ENCODE data around the gene TSPOAP1. TPM values are rescaled to one million over a fixed set of nuclear protein-coding genes. Genes with fewer than 3 reads are reported as not detected.

Gene TSPOAP1
- total RNA-seq, 1 experiment from 2014 or later, result 4.3 TPM

- H3K9ac ChIP-seq (ENCODE audit: low read length), result no peak overlapping the region
- DNase-seq (no peak), ATAC-seq (no peak)
- no TSS peak for BruUV-seq (replicated peaks)
- no peaks in the 10 kb centered on the region for H3K9me2 ChIP-seq (replicated peaks; ENCODE audit: low read length)
- POLR2A ChIA-PET (ENCODE audit: unreplicated experiment), result no interaction called here
- TF ChIP-seq EZH2 (IDR thresholded peaks at IDR 0.05; ENCODE audit: low read length, unreplicated experiment), result no peak
- no peak for TF ChIP-seq EZH2phosphoT487 (IDR thresholded peaks at IDR 0.05; ENCODE audit: borderline replicate concordance, low read length)
- no peak for TF ChIP-seq CTCF (conservative IDR thresholded peaks at IDR 0.05; ENCODE audit: low read depth, low read length)
- no peak overlapping the region for H2AFZ ChIP-seq (ENCODE audit: low read length)
- no peaks in the 10 kb centered on the region for H3K36me3 ChIP-seq (ENCODE audit: low read depth, low read length)
- H3K27me3 ChIP-seq (ENCODE audit: low read length), result peaks cover 80% of the 10 kb centered on the region
- H4K20me1 ChIP-seq (ENCODE audit: low read length), result no peaks in the 10 kb centered on the region
- intact Hi-C loops (cut with micrococcal nuclease), result no loop called here
- H3K4me1 ChIP-seq (ENCODE audit: insufficient read depth, low read length), result no peaks in the 10 kb centered on the region
- no peak overlapping the region for H3K4me3 ChIP-seq (ENCODE audit: low read length)
- no peaks in the 10 kb centered on the region for H3F3A ChIP-seq (ENCODE audit: low read length, unreplicated experiment)
- CTCF ChIA-PET, result no interaction called here
- no peaks in the 10 kb centered on the region for H3K9me3 ChIP-seq (ENCODE audit: low read length)
- H3K4me2 ChIP-seq (ENCODE audit: low read length), result no peak overlapping the region
- H3K27ac ChIP-seq (ENCODE audit: low read length), result no peak overlapping the region
- no peaks in the 10 kb centered on the region for H3K79me2 ChIP-seq (ENCODE audit: low read length)
Observed at GRCh38 chr17:58265271-58265670, 63.3 kb downstream of the TSPOAP1 start.

DNA sequence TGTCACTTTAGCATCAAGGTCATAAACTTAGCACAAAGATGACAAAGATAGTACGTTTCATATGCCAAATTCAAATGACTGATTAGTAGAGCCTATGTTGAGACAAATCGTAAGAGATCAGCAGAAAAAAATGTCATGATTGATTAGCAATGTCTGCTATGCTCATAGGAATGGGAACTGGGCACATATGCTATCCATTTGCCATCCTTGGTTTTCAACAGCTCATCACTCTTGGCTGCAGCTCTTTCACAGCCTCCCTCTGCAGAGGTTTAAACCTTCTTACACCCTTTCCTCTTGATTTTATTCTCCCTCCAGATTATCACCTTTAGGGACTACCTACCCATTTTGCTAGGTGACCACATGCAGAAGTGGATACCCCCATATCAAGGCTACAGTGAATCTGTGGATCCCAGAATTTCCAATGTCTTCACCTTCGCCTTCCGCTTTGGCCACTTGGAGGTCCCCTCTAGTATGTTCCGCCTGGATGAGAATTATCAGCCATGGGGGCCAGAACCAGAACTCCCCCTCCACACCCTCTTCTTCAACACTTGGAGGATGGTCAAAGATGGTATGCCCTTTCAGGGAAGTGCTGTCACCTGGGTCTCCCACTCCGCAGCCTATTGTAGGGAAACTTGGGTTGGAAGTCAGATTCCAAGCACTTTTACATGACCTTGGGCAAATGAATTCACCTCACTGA lies 64.0 kb downstream of the TSPOAP1 start:
- ChIA-PET POLR2A (ENCODE audit: unreplicated experiment) (no interaction called here), CTCF (no interaction called here)
- Histone ChIP-seq H4K20me1 (ENCODE audit: low read length) (no peaks in the 10 kb centered on the region), H3F3A (ENCODE audit: low read length, unreplicated experiment) (no peaks in the 10 kb centered on the region), H3K36me3 (ENCODE audit: low read depth, low read length) (no peaks in the 10 kb centered on the region), H3K9ac (ENCODE audit: low read length) (no peak overlapping the region), H3K4me3 (ENCODE audit: low read length) (no peak overlapping the region), H3K27ac (ENCODE audit: low read length) (no peak overlapping the region), H3K9me2 (replicated peaks; ENCODE audit: low read length) (no peaks in the 10 kb centered on the region), H3K4me1 (ENCODE audit: insufficient read depth, low read length) (no peaks in the 10 kb centered on the region), H3K79me2 (ENCODE audit: low read length) (no peaks in the 10 kb centered on the region), H2AFZ (ENCODE audit: low read length) (no peak overlapping the region), H3K27me3 (ENCODE audit: low read length) (peaks cover 85% of the 10 kb centered on the region), H3K9me3 (ENCODE audit: low read length) (no peaks in the 10 kb centered on the region), H3K4me2 (ENCODE audit: low read length) (no peak overlapping the region)
- DNase-seq, result no peak
- no peak for ATAC-seq
- intact Hi-C loops (cut with micrococcal nuclease), result loop anchor here (5.0 kb wide), 1 partner anchor 183 kb away; no protein-coding TSS in a partner anchor
- no peak for TF ChIP-seq EZH2 (IDR thresholded peaks at IDR 0.05; ENCODE audit: low read length, unreplicated experiment)
- no peak for TF ChIP-seq EZH2phosphoT487 (IDR thresholded peaks at IDR 0.05; ENCODE audit: borderline replicate concordance, low read length)
- TF ChIP-seq CTCF (conservative IDR thresholded peaks at IDR 0.05; ENCODE audit: low read depth, low read length), result no peak
- BruUV-seq (replicated peaks), result no TSS peak

- no peaks in the 10 kb centered on the region for H3F3A ChIP-seq (ENCODE audit: low read length, unreplicated experiment)
- ChIA-PET POLR2A (ENCODE audit: unreplicated experiment) (no interaction called here), CTCF (no interaction called here)
- H3K9me2 ChIP-seq (replicated peaks; ENCODE audit: low read length), result no peaks in the 10 kb centered on the region
- H3K79me2 ChIP-seq (ENCODE audit: low read length), result no peaks in the 10 kb centered on the region
- H3K4me3 ChIP-seq (ENCODE audit: low read length), result no peak overlapping the region
- H3K27me3 ChIP-seq (ENCODE audit: low read length), result peaks cover 92% of the 10 kb centered on the region
- intact Hi-C loops (cut with micrococcal nuclease), result loop anchor here (5.0 kb wide), 1 partner anchor 184 kb away; no protein-coding TSS in a partner anchor
- H3K27ac ChIP-seq (ENCODE audit: low read length), result no peak overlapping the region
- TF ChIP-seq EZH2phosphoT487 (IDR thresholded peaks at IDR 0.05; ENCODE audit: borderline replicate concordance, low read length) (no peak), CTCF (conservative IDR thresholded peaks at IDR 0.05; ENCODE audit: low read depth, low read length) (no peak), EZH2 (IDR thresholded peaks at IDR 0.05; ENCODE audit: low read length, unreplicated experiment) (no peak)
- no peak for DNase-seq
- H2AFZ ChIP-seq (ENCODE audit: low read length), result no peak overlapping the region
- H3K36me3 ChIP-seq (ENCODE audit: low read depth, low read length), result no peaks in the 10 kb centered on the region
- no peak for ATAC-seq
- H3K9ac ChIP-seq (ENCODE audit: low read length), result no peak overlapping the region
- no peak overlapping the region for H3K4me2 ChIP-seq (ENCODE audit: low read length)
- H4K20me1 ChIP-seq (ENCODE audit: low read length), result no peaks in the 10 kb centered on the region
- no peaks in the 10 kb centered on the region for H3K4me1 ChIP-seq (ENCODE audit: insufficient read depth, low read length)
- no TSS peak for BruUV-seq (replicated peaks)
- H3K9me3 ChIP-seq (ENCODE audit: low read length), result no peaks in the 10 kb centered on the region
Observed at GRCh38 chr17:58263773-58264172, 64.8 kb downstream of the TSPOAP1 start.

Data from PC-3 (cell line).